ENCODE results near the gene STIL. TPM values are rescaled to one million over a fixed set of nuclear protein-coding genes. Genes with fewer than 3 reads are reported as not detected.

The STIL gene
- total and polyA plus RNA-seq, 4 donors: 0.26 to 20.5 (median 0.75) TPM

DNA sequence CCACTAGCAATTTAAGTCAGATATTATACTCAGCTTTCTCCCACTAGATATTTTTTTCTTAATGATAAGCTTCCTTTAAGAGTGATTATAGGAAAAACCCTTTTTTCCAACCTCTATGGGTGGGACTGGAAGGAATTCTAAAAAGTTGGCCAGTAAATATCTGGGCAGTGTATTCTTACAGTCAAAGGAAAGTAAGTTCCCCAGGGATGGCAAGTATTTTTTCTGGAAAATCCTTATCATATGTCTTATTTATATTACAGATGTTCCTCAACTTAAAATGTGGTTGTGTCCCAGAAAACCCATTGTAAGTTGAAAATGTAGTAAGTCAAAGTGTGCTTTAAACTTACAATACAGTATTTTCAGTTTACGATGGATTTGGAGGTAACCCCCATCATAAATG, 48.9 kb upstream of the STIL start:
- WGBS: 98% methylated on average over 1 of the region's 1 CpG
- no peaks in the 10 kb centered on the region for H3K9me3 ChIP-seq (ENCODE audit: control insufficient read depth in 4 of 4, low read length in 3 of 4)
- no peak for DNase-seq (ENCODE audit: low spot score)
- no peak overlapping the region for H3K4me3 ChIP-seq (ENCODE audit: low read depth in 1 of 3, low read length in 3 of 3)
- no peak overlapping the region for H3K9ac ChIP-seq (ENCODE audit: low read depth in 1 of 2, low read length in 2 of 2)
- H3K27me3 ChIP-seq (ENCODE audit: control insufficient read depth in 4 of 4, insufficient read depth in 4 of 4, low read length in 3 of 4): no peaks in the 10 kb centered on the region
- no peak overlapping the region for H3K27ac ChIP-seq (ENCODE audit: low read depth in 1 of 2, low read length in 2 of 2)
- H3K4me1 ChIP-seq (ENCODE audit: control insufficient read depth in 4 of 4, insufficient read depth in 4 of 4, low read length in 3 of 4): no peaks in the 10 kb centered on the region
- H3K36me3 ChIP-seq (ENCODE audit: control insufficient read depth in 4 of 4, insufficient read depth in 3 of 4, low read depth in 1 of 4, low read length in 3 of 4): no peaks in the 10 kb centered on the region
- TF ChIP-seq RXRA (IDR thresholded peaks at IDR 0.05): no peak
- TF ChIP-seq RAD21 (IDR thresholded peaks at IDR 0.05): no peak
- TF ChIP-seq ATF3 (IDR thresholded peaks at IDR 0.05): no peak
- no peak for TF ChIP-seq NR2F2 (IDR thresholded peaks at IDR 0.05)
- no peak for TF ChIP-seq FOXA1 (IDR thresholded peaks at IDR 0.05)
- no peak for TF ChIP-seq EGR1 (IDR thresholded peaks at IDR 0.05; ENCODE audit: low read depth in 2 of 2)
- no peak for TF ChIP-seq MAX (IDR thresholded peaks at IDR 0.05)
- no peak for TF ChIP-seq TAF1 (conservative IDR thresholded peaks at IDR 0.05)
- TF ChIP-seq HNF4A (conservative IDR thresholded peaks at IDR 0.05): no peak

DNA sequence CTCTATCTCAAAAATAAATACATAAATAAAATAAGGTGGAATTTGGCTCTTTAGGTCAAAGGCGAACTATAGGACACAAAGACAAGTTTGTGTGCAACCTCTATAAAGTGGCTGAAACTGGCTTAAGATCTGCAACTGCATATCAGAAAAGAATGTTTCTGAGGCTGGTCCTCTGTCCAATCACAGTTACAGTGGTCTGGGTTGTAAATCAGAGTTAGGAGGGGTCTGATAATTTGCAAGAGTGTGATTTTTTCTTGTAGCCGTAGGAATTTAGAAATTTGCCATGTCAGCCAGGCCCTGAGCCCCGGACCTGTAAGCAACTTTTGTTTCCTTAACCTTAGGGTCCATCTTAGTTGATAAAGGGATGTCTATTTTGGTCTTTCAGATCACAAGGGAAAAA, 47.4 kb upstream of the STIL start:
- 89% methylated on average over 3 of the region's 3 CpGs for WGBS
- Histone ChIP-seq H3K4me1 (ENCODE audit: control insufficient read depth in 4 of 4, insufficient read depth in 4 of 4, low read length in 3 of 4) (peaks cover 0 to 3% (median 0%) of the 10 kb centered on the region in 4 donors), H3K9ac (ENCODE audit: low read depth in 1 of 2, low read length in 2 of 2) (no peak overlapping the region), H3K36me3 (ENCODE audit: control insufficient read depth in 4 of 4, insufficient read depth in 3 of 4, low read depth in 1 of 4, low read length in 3 of 4) (no peaks in the 10 kb centered on the region), H3K9me3 (ENCODE audit: control insufficient read depth in 4 of 4, low read length in 3 of 4) (no peaks in the 10 kb centered on the region), H3K27me3 (ENCODE audit: control insufficient read depth in 4 of 4, insufficient read depth in 4 of 4, low read length in 3 of 4) (no peaks in the 10 kb centered on the region), H3K27ac (ENCODE audit: low read depth in 1 of 2, low read length in 2 of 2) (no peak overlapping the region), H3K4me3 (ENCODE audit: low read depth in 1 of 3, low read length in 3 of 3) (no peak overlapping the region)
- no peak for DNase-seq (ENCODE audit: low spot score)
- no peak for TF ChIP-seq HNF4A (conservative IDR thresholded peaks at IDR 0.05)
- TF ChIP-seq SP1 (IDR thresholded peaks at IDR 0.05): no peak
- no peak for TF ChIP-seq YY1 (IDR thresholded peaks at IDR 0.05)
- TF ChIP-seq RAD21 (IDR thresholded peaks at IDR 0.05): no peak
- no peak for TF ChIP-seq GABPA (IDR thresholded peaks at IDR 0.05 in 1 of 2, conservative IDR thresholded peaks at IDR 0.05 in 1 of 2)
- TF ChIP-seq MAX (IDR thresholded peaks at IDR 0.05): no peak
- TF ChIP-seq JUND (IDR thresholded peaks at IDR 0.05): no peak
- no peak for TF ChIP-seq CTCF (IDR thresholded peaks at IDR 0.05; ENCODE audit: low read depth, low read length, missing input control)
- no peak for TF ChIP-seq TAF1 (conservative IDR thresholded peaks at IDR 0.05)
- no peak for TF ChIP-seq FOXA1 (IDR thresholded peaks at IDR 0.05)
- TF ChIP-seq ZBTB33 (IDR thresholded peaks at IDR 0.05): no peak
- TF ChIP-seq HNF4G (IDR thresholded peaks at IDR 0.05): no peak
- no peak for TF ChIP-seq EGR1 (IDR thresholded peaks at IDR 0.05; ENCODE audit: low read depth in 2 of 2)
- no peak for TF ChIP-seq FOXA2 (IDR thresholded peaks at IDR 0.05)
- TF ChIP-seq NR2F2 (IDR thresholded peaks at IDR 0.05): no peak

Data from liver (tissue), 9 donors.